GM12892 (cell line): ENCODE data around the gene SLC9C2.

ENCODE experiments used
- POLR2A ChIP-seq: IDR thresholded peaks from 2 replicates; pipeline ENCODE4 v1.6.1; 2011; ENCODE audit warnings: low read depth, low read length, control low read depth
- POLR2AphosphoS5 ChIP-seq: IDR thresholded peaks from 2 replicates; pipeline ENCODE4 v1.6.1; 2011; ENCODE audit warnings: low read depth, low read length, control low read depth
- TAF1 ChIP-seq: IDR thresholded peaks from 2 replicates; pipeline ENCODE4 v1.6.1; 2011; ENCODE audit warnings: low read depth, mild to moderate bottlenecking, control low read depth, low read length, borderline replicate concordance

GRCh38 chr1:173635116-173635515 is 32.2 kb upstream of the SLC9C2 start, which contains the start of gene TEX50:
- TF ChIP-seq TAF1 (no peak), POLR2A (no peak), POLR2AphosphoS5 (no peak)
